GM08714 (cell line): ENCODE measurements around the gene OR6J1.
"Not testable (repeated sequence)": the region's sequence is repeated elsewhere in the genome, so short reads cannot be mapped to it uniquely, and the experiment has no call there.

Experiments used
- H3K4me3 ChIP-seq: fragments of 200-500 bp; sonication (Bioruptor generic); 2 replicates; pipeline ENCODE4 v1.5.1; 2014; ENCODE audit warnings: mild to moderate bottlenecking, low read length, inconsistent platforms
- ZNF274 ChIP-seq: IDR thresholded peaks from 2 replicates; pipeline ENCODE4 v1.6.1; 2012; ENCODE audit warnings: mild to moderate bottlenecking, low read depth, low read length

The OR6J1 gene

GRCh38 chr14:22644305-22644635 is at the start of gene OR6J1:
Gene OR6J1, minus strand, starts transcription at chr14:22644352. Its CDS starts 9,541 bp downstream, at chr14:22634811.
- H3K4me3 ChIP-seq: no peak within 1 kb of the TSS
- TF ChIP-seq ZNF274: no peak

GRCh38 chr14:22692194-22692593 is 48.0 kb upstream of the OR6J1 start:
- TF ChIP-seq ZNF274: no peak
- no peak overlapping the region for H3K4me3 ChIP-seq

- TF ChIP-seq ZNF274: no peak
- H3K4me3 ChIP-seq: no peak overlapping the region
Observed at GRCh38 chr14:22691171-22691570, 47.0 kb upstream of the OR6J1 start.

GRCh38 chr14:22689199-22689598 is 45.0 kb upstream of the OR6J1 start:
- no peak for TF ChIP-seq ZNF274
- H3K4me3 ChIP-seq: no peak overlapping the region

- not testable (repeated sequence) for H3K4me3 ChIP-seq
Observed at GRCh38 chr14:22687969-22688368, 43.8 kb upstream of the OR6J1 start.

GRCh38 chr14:22686176-22686611 is 42.0 kb upstream of the OR6J1 start:
- H3K4me3 ChIP-seq: not testable (repeated sequence)

GRCh38 chr14:22685467-22685866 is 41.3 kb upstream of the OR6J1 start:
- TF ChIP-seq ZNF274: no peak

GRCh38 chr14:22683428-22683827 is 39.3 kb upstream of the OR6J1 start:
- not testable (repeated sequence) for H3K4me3 ChIP-seq

More at GRCh38 chr14:22685467-22685866, 41.3 kb upstream of the OR6J1 start:
- H3K4me3 ChIP-seq: no peak overlapping the region

- no peak for TF ChIP-seq ZNF274
- no peak overlapping the region for H3K4me3 ChIP-seq
Observed at GRCh38 chr14:22678221-22678620, 34.1 kb upstream of the OR6J1 start.

- H3K4me3 ChIP-seq: not testable (repeated sequence)
Observed at GRCh38 chr14:22677551-22677950, 33.4 kb upstream of the OR6J1 start.

GRCh38 chr14:22671622-22672021 is 27.5 kb upstream of the OR6J1 start:
- H3K4me3 ChIP-seq: no peak overlapping the region
- TF ChIP-seq ZNF274: no peak

- no peak for TF ChIP-seq ZNF274
- H3K4me3 ChIP-seq: no peak overlapping the region
Observed at GRCh38 chr14:22668863-22669262, 24.7 kb upstream of the OR6J1 start.

- H3K4me3 ChIP-seq: no peak overlapping the region
- TF ChIP-seq ZNF274: no peak
Observed at GRCh38 chr14:22668417-22668816, 24.3 kb upstream of the OR6J1 start.

- H3K4me3 ChIP-seq: no peak overlapping the region
- no peak for TF ChIP-seq ZNF274
Observed at GRCh38 chr14:22667881-22668280, 23.7 kb upstream of the OR6J1 start.

- no peak for TF ChIP-seq ZNF274
- no peak overlapping the region for H3K4me3 ChIP-seq
Observed at GRCh38 chr14:22666203-22666893, 22.2 kb upstream of the OR6J1 start.

- no peak overlapping the region for H3K4me3 ChIP-seq
- TF ChIP-seq ZNF274: no peak
Observed at GRCh38 chr14:22664261-22664660, 20.1 kb upstream of the OR6J1 start.
